Astrocyte of the spinal cord (primary cell): ENCODE measurements around the gene GPBAR1.
A peak's percentile ranks its signal among the peaks of the same experiment; 100 is the strongest.

Experiments used
- DNase-seq: peaks from one replicate; pipeline ENCODE4 v3.0.0; 2011; ENCODE audit warnings: low read depth, low spot score
- H3K4me3 ChIP-seq: 2 replicates; pipeline ENCODE4 v1.5.1; 2011; ENCODE audit warnings: low read depth, mild to moderate bottlenecking, low read length, moderate library complexity
- in situ Hi-C: cut with HindIII; loops from 2 replicates; pipeline ENCODE4 v1.10.0; 2017; ENCODE audit warnings: low sequenced_read_pairs
- TF ChIP-seq, protein P1 (sequence below): IDR thresholded peaks from 2 replicates; pipeline ENCODE4 v1.5.1; 2012; ENCODE audit warnings: low read depth, mild to moderate bottlenecking, low read length, inconsistent platforms

GPBAR1 gene

GRCh38 chr2:218228366-218229090 lies 32.3 kb upstream of the GPBAR1 start:
- no peak for DNase-seq

DNA sequence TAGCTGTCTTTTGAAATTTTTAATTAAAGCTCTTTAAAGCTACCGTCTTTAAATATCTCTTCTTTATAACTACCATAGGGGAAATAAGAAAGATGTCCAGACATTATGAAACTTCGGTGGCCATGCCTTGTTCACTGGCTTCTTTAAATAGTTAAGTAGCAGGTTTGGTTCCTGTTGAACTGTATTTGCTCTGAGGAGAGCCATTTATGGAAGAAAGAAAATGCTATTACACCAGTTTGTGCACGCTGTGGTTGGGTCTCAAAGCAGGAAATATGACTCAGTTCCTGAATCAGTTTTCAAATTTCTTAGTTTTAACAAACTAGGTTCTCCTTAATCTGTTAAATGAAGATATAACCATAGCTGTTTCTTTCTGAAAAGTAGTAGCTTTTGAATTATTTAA lies 31.6 kb upstream of the GPBAR1 start:
- TF ChIP-seq, protein P1, sequence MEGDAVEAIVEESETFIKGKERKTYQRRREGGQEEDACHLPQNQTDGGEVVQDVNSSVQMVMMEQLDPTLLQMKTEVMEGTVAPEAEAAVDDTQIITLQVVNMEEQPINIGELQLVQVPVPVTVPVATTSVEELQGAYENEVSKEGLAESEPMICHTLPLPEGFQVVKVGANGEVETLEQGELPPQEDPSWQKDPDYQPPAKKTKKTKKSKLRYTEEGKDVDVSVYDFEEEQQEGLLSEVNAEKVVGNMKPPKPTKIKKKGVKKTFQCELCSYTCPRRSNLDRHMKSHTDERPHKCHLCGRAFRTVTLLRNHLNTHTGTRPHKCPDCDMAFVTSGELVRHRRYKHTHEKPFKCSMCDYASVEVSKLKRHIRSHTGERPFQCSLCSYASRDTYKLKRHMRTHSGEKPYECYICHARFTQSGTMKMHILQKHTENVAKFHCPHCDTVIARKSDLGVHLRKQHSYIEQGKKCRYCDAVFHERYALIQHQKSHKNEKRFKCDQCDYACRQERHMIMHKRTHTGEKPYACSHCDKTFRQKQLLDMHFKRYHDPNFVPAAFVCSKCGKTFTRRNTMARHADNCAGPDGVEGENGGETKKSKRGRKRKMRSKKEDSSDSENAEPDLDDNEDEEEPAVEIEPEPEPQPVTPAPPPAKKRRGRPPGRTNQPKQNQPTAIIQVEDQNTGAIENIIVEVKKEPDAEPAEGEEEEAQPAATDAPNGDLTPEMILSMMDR = no peak
- in situ Hi-C loops = no loop called here
- peak; percentile 89 for DNase-seq
- no peak overlapping the region for H3K4me3 ChIP-seq

More at GRCh38 chr2:218228366-218229090, 32.3 kb upstream of the GPBAR1 start:
- TF ChIP-seq, protein P1 = no peak
- H3K4me3 ChIP-seq = no peak overlapping the region
- in situ Hi-C loops = no loop called here

DNA sequence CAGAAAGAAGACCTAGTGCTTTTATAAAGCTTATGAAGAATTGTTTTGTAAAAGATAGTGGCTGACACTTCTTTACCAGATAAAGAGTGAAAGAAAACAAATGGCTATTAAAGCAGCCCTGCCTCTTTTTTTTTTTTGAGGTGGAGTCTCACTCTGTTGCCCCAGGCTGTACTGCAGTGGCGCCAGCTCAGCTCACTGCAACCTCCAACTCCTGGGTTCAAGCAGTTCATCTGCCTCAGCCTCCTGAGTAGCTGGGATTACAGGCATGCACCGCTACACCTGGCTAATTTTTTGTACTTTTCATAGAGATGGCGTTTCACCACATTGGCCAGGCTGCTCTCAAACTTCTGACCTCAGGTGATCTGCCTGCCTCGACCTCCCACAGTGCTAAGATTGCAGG lies 31.0 kb upstream of the GPBAR1 start:
- in situ Hi-C loops = no loop called here
- no peak overlapping the region for H3K4me3 ChIP-seq
- TF ChIP-seq, protein P1 = no peak
- DNase-seq = peak; percentile 45

- TF ChIP-seq, protein P1 = peak; percentile 28
- H3K4me3 ChIP-seq = no peak overlapping the region
- peak; percentile 62 for DNase-seq
- in situ Hi-C loops = no loop called here
Observed at GRCh38 chr2:218230882-218231281, 29.9 kb upstream of the GPBAR1 start.

- H3K4me3 ChIP-seq = no peak overlapping the region
- TF ChIP-seq, protein P1 = no peak
- no peak for DNase-seq
- in situ Hi-C loops = no loop called here
Observed at GRCh38 chr2:218233543-218233942, 27.3 kb upstream of the GPBAR1 start.

- H3K4me3 ChIP-seq = no peak overlapping the region
- no peak for DNase-seq
- in situ Hi-C loops = no loop called here
- TF ChIP-seq, protein P1 = no peak
Observed at GRCh38 chr2:218234521-218234920, 26.3 kb upstream of the GPBAR1 start.
